HTR-8/SVneo (cell line): ENCODE measurements around the gene THBS1.
A peak's percentile ranks its signal among the peaks of the same experiment; 100 is the strongest.

Source experiments
- DNase-seq: peaks from one replicate; pipeline ENCODE4 v3.0.0; 2011; ENCODE audit warnings: low spot score, mixed read lengths; ENCODE audit not compliant: insufficient read length
- FAIRE-seq: peaks from 2 replicates; lab custom pipeline; 2011; peaks lifted over from hg19 to GRCh38; lab: Jason Lieb, UNC

Gene THBS1

GRCh38 chr15:39573287-39573686, 7.6 kb upstream of the THBS1 start:
- FAIRE-seq (no peak), DNase-seq (no peak)

- FAIRE-seq = no peak
Measured at GRCh38 chr15:39573844-39574243, 7.0 kb upstream of the THBS1 start.

GRCh38 chr15:39574427-39574826, 6.5 kb upstream of the THBS1 start:
- FAIRE-seq (no peak), DNase-seq (no peak)

More at GRCh38 chr15:39573844-39574243, 7.0 kb upstream of the THBS1 start:
- no peak for DNase-seq

GRCh38 chr15:39575180-39575579, 5.7 kb upstream of the THBS1 start:
- FAIRE-seq (no peak), DNase-seq (no peak)

GRCh38 chr15:39578851-39579486, 1.9 kb upstream of the THBS1 start:
- FAIRE-seq = no peak
- no peak for DNase-seq

- DNase-seq (peak; percentile 65), FAIRE-seq (peak; percentile 88)
Measured at GRCh38 chr15:39579487-39580116, 1.3 kb upstream of the THBS1 start.

GRCh38 chr15:39580117-39580484, 778 bp upstream of the THBS1 start:
- peak; percentile 20 for FAIRE-seq
- DNase-seq = peak; percentile 58

- FAIRE-seq = no peak
- no peak for DNase-seq
Measured at GRCh38 chr15:39581242-39581792, 438 bp downstream of the THBS1 start.

GRCh38 chr15:39581793-39582285, 960 bp downstream of the THBS1 start:
- peak; percentile 56 for DNase-seq
- no peak for FAIRE-seq

GRCh38 chr15:39582286-39582976, 1.6 kb downstream of the THBS1 start:
- FAIRE-seq = no peak
- no peak for DNase-seq

GRCh38 chr15:39582977-39583595, 2.2 kb downstream of the THBS1 start:
- no peak for DNase-seq
- no peak for FAIRE-seq

GRCh38 chr15:39583596-39584265, 2.9 kb downstream of the THBS1 start:
- DNase-seq (peak; percentile 14), FAIRE-seq (no peak)

- no peak for FAIRE-seq
- no peak for DNase-seq
Measured at GRCh38 chr15:39584266-39584659, 3.4 kb downstream of the THBS1 start.

GRCh38 chr15:39584662-39585388, 3.9 kb downstream of the THBS1 start:
- DNase-seq (no peak), FAIRE-seq (no peak)

GRCh38 chr15:39585389-39585841, 4.5 kb downstream of the THBS1 start:
- FAIRE-seq (no peak), DNase-seq (no peak)

GRCh38 chr15:39585871-39586301, 5.0 kb downstream of the THBS1 start:
- no peak for FAIRE-seq
- DNase-seq = no peak

GRCh38 chr15:39586387-39587095, 5.7 kb downstream of the THBS1 start:
- no peak for DNase-seq

GRCh38 chr15:39587096-39587721, 6.3 kb downstream of the THBS1 start:
- DNase-seq (no peak), FAIRE-seq (no peak)

More at GRCh38 chr15:39586387-39587095, 5.7 kb downstream of the THBS1 start:
- no peak for FAIRE-seq
